OCI-LY1 (cell line): Measurements from ENCODE around the gene ARHGEF11.

ENCODE experiments used
- H2AFZ ChIP-seq: fragments of 200-600 bp; sonication (generic), shearing (Covaris generic); 2 replicates; pipeline ENCODE4 v1.6.0; 2014; ENCODE audit warnings: antibody characterized with exemption, mild to moderate bottlenecking, low read length
- H3F3A ChIP-seq: fragments of 200-600 bp; sonication (generic), shearing (Covaris generic); 2 replicates; pipeline ENCODE4 v1.6.0; 2014; ENCODE audit warnings: mild to moderate bottlenecking, antibody characterized with exemption, low read length, moderate library complexity; ENCODE audit not compliant: insufficient read depth
- H3K27ac ChIP-seq: fragments of 200-600 bp; sonication (generic); 2 replicates; pipeline ENCODE4 v1.5.1; 2014; ENCODE audit warnings: low read length, mixed run types, mild to moderate bottlenecking, low read depth; ENCODE audit not compliant: poor library complexity, severe bottlenecking
- H3K27me3 ChIP-seq: fragments of 200-600 bp; sonication (generic); 2 replicates; pipeline ENCODE4 v1.6.0; 2014; ENCODE audit warnings: antibody characterized with exemption, mild to moderate bottlenecking, low read length, moderate library complexity; ENCODE audit not compliant: insufficient read depth
- H3K36me3 ChIP-seq: fragments of 200-600 bp; sonication (generic); 2 replicates; pipeline ENCODE4 v1.6.1; 2014; ENCODE audit warnings: mild to moderate bottlenecking, antibody characterized with exemption, low read length, moderate library complexity, mixed read lengths; ENCODE audit not compliant: insufficient read depth
- H3K4me1 ChIP-seq: fragments of 200-600 bp; sonication (generic); 2 replicates; pipeline ENCODE4 v1.5.1; 2014; ENCODE audit warnings: mild to moderate bottlenecking, low read length, moderate library complexity; ENCODE audit not compliant: insufficient read depth, severe bottlenecking
- H3K4me2 ChIP-seq: fragments of 200-600 bp; sonication (generic), shearing (Covaris generic); 2 replicates; pipeline ENCODE4 v1.6.1; 2014; ENCODE audit warnings: low read length
- H3K4me3 ChIP-seq: fragments of 200-600 bp; sonication (generic); 2 replicates; pipeline ENCODE4 v1.5.1; 2014; ENCODE audit warnings: low read length, low read depth, mild to moderate bottlenecking, mixed read lengths; ENCODE audit not compliant: poor library complexity, severe bottlenecking
- H3K79me2 ChIP-seq: fragments of 200-600 bp; shearing (Covaris generic); 2 replicates; pipeline ENCODE4 v1.6.1; 2016; ENCODE audit warnings: mixed run types, low read length, mixed read lengths; ENCODE audit not compliant: insufficient read depth
- H3K9ac ChIP-seq: fragments of 200-600 bp; sonication (generic), shearing (Covaris generic); 2 replicates; pipeline ENCODE4 v1.6.1; 2014; ENCODE audit warnings: mild to moderate bottlenecking, low read length, mixed read lengths
- H3K9me2 ChIP-seq: fragments of 200-600 bp; sonication (generic), shearing (Covaris generic); 2 replicates; pipeline ENCODE4 v1.6.1; 2014; ENCODE audit warnings: low read depth, mild to moderate bottlenecking, low read length, mixed read lengths
- H3K9me3 ChIP-seq: fragments of 200-600 bp; shearing (Covaris generic); 2 replicates; pipeline ENCODE4 v1.6.1; 2014; ENCODE audit warnings: low read length, mixed read lengths
- H4K20me1 ChIP-seq: fragments of 200-600 bp; sonication (generic), shearing (Covaris generic); 2 replicates; pipeline ENCODE4 v1.6.0; 2016; ENCODE audit warnings: mild to moderate bottlenecking, low read length; ENCODE audit not compliant: insufficient read depth
- EZH2 ChIP-seq: fragments of 200-600 bp; sonication (generic), shearing (Covaris generic); IDR thresholded peaks from 2 replicates; pipeline ENCODE4 v1.8.0; 2017; ENCODE audit warnings: borderline replicate concordance, mixed run types, mild to moderate bottlenecking, antibody characterized with exemption, low read length, moderate library complexity, mixed read lengths
- TF ChIP-seq, protein P1 (sequence below): fragments of 200-600 bp; sonication (generic), shearing (Covaris generic); IDR thresholded peaks from 2 replicates; pipeline ENCODE4 v1.5.1; 2017; ENCODE audit warnings: mild to moderate bottlenecking, antibody characterized with exemption, low read length, moderate library complexity, mixed read lengths

Gene ARHGEF11

GRCh38 chr1:156961709-156962108, 83.8 kb downstream of the ARHGEF11 start:
- Histone ChIP-seq H3K4me2 (no peak overlapping the region), H3K4me1 (peaks cover 7% of the 10 kb centered on the region), H3F3A (no peaks in the 10 kb centered on the region), H3K9ac (no peak overlapping the region), H3K9me2 (no peaks in the 10 kb centered on the region), H3K36me3 (no peaks in the 10 kb centered on the region), H3K4me3 (no peak overlapping the region), H3K27ac (no peak overlapping the region), H4K20me1 (no peaks in the 10 kb centered on the region), H2AFZ (no peak overlapping the region), H3K9me3 (no peaks in the 10 kb centered on the region), H3K79me2 (no peaks in the 10 kb centered on the region), H3K27me3 (0 out of 2 replicates have a peak, but pooled peaks cover 3% of the 10 kb centered on the region)
- no peak for TF ChIP-seq EZH2
- TF ChIP-seq, protein P1, sequence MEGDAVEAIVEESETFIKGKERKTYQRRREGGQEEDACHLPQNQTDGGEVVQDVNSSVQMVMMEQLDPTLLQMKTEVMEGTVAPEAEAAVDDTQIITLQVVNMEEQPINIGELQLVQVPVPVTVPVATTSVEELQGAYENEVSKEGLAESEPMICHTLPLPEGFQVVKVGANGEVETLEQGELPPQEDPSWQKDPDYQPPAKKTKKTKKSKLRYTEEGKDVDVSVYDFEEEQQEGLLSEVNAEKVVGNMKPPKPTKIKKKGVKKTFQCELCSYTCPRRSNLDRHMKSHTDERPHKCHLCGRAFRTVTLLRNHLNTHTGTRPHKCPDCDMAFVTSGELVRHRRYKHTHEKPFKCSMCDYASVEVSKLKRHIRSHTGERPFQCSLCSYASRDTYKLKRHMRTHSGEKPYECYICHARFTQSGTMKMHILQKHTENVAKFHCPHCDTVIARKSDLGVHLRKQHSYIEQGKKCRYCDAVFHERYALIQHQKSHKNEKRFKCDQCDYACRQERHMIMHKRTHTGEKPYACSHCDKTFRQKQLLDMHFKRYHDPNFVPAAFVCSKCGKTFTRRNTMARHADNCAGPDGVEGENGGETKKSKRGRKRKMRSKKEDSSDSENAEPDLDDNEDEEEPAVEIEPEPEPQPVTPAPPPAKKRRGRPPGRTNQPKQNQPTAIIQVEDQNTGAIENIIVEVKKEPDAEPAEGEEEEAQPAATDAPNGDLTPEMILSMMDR, result peak; percentile 77

DNA sequence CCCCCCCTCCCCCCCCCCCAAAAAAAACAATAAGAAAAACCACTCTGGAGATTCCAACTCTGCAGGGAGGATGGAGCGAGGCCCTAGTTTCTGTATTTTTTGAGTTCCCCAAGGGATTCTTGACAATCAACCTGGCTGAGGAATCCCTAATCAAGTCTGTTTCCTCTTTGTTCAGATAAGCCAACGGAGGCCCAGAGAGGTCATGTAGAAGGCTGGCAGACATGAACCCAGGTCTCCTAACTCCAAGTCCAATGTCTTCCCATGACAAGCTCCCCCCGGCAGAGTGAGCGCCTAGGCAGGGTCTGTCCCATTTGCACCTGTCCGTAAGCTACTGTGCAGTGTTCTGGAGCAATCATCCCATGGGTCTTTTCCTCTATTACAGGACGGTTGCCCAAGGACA, 85.6 kb downstream of the ARHGEF11 start:
- H2AFZ ChIP-seq, result no peak overlapping the region
- peaks cover 7% of the 10 kb centered on the region for H3K4me1 ChIP-seq
- H4K20me1 ChIP-seq, result no peaks in the 10 kb centered on the region
- no peaks in the 10 kb centered on the region for H3F3A ChIP-seq
- TF ChIP-seq EZH2, result no peak
- TF ChIP-seq, protein P1, result no peak
- 0 out of 2 replicates have a peak, but pooled peaks cover 3% of the 10 kb centered on the region for H3K27me3 ChIP-seq
- H3K27ac ChIP-seq, result no peak overlapping the region
- H3K79me2 ChIP-seq, result no peaks in the 10 kb centered on the region
- no peak overlapping the region for H3K4me3 ChIP-seq
- H3K4me2 ChIP-seq, result no peak overlapping the region
- no peaks in the 10 kb centered on the region for H3K9me3 ChIP-seq
- H3K9ac ChIP-seq, result no peak overlapping the region
- H3K9me2 ChIP-seq, result no peaks in the 10 kb centered on the region
- H3K36me3 ChIP-seq, result no peaks in the 10 kb centered on the region

DNA sequence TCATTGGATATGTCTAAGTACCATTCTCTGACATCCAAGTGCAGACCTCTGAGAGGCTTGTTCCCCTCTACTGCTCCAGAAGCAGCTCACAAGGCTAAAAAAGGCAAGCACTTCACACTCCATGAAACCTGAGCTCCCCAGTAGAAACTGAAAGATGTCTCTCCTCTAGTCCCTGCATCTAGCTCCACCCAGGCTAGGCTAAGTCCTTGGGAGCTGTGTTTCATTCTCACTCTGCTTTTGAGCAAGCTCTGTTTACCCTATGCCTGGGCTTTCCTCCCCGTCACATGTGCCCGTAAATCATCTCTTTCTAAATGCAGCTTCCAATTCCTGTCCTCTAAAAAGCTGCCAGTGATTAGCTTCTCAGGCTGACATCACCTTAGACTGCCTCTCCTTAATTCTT, 86.1 kb downstream of the ARHGEF11 start:
- TF ChIP-seq EZH2, result no peak
- TF ChIP-seq, protein P1, result no peak
- no peak overlapping the region for H3K27ac ChIP-seq
- 0 out of 2 replicates have a peak, but pooled peaks cover 3% of the 10 kb centered on the region for H3K27me3 ChIP-seq
- H3K4me2 ChIP-seq, result no peak overlapping the region
- H3K4me1 ChIP-seq, result peaks cover 7% of the 10 kb centered on the region
- H3K9ac ChIP-seq, result no peak overlapping the region
- H3K79me2 ChIP-seq, result no peaks in the 10 kb centered on the region
- no peak overlapping the region for H2AFZ ChIP-seq
- H3K4me3 ChIP-seq, result no peak overlapping the region
- H3K9me2 ChIP-seq, result no peaks in the 10 kb centered on the region
- H3K9me3 ChIP-seq, result no peaks in the 10 kb centered on the region
- no peaks in the 10 kb centered on the region for H3F3A ChIP-seq
- H3K36me3 ChIP-seq, result no peaks in the 10 kb centered on the region
- H4K20me1 ChIP-seq, result no peaks in the 10 kb centered on the region
